Measurements from ENCODE around the gene TACSTD2. TPM values are rescaled to one million over a fixed set of nuclear protein-coding genes. Genes with fewer than 3 reads are reported as not detected.

Gene TACSTD2
- total RNA-seq, 1 donor from 2014 or later: 219 TPM

DNA sequence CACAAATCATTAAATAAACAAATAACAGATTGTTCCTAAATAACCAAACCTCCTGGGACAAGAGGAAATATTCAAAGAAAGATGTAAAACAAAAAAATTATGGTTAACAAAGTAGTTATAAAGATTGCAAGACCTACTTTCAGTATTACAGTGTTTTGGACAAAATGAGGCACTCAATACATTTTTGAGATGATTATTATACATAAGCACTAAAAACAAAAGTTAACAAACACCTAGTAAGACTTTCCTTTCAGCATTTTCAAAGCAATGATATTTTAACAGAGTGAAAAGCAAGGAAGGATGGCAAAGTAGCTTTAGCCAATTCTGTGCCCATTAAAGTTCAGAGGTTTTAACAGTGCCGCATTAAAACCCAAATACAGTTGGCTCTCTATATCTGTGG, 47.8 kb downstream of the TACSTD2 start:
- H3K4me3 ChIP-seq (ENCODE audit: low read depth, low read length): no peak overlapping the region
- TF ChIP-seq, protein P1, sequence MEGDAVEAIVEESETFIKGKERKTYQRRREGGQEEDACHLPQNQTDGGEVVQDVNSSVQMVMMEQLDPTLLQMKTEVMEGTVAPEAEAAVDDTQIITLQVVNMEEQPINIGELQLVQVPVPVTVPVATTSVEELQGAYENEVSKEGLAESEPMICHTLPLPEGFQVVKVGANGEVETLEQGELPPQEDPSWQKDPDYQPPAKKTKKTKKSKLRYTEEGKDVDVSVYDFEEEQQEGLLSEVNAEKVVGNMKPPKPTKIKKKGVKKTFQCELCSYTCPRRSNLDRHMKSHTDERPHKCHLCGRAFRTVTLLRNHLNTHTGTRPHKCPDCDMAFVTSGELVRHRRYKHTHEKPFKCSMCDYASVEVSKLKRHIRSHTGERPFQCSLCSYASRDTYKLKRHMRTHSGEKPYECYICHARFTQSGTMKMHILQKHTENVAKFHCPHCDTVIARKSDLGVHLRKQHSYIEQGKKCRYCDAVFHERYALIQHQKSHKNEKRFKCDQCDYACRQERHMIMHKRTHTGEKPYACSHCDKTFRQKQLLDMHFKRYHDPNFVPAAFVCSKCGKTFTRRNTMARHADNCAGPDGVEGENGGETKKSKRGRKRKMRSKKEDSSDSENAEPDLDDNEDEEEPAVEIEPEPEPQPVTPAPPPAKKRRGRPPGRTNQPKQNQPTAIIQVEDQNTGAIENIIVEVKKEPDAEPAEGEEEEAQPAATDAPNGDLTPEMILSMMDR (conservative IDR thresholded peaks at IDR 0.05; ENCODE audit: low read depth, low read length): no peak
- DNase-seq (ENCODE audit: low read depth): no peak

GRCh38 chr1:58528518-58528917, 48.5 kb downstream of the TACSTD2 start:
- no peak for DNase-seq (ENCODE audit: low read depth)
- no peak overlapping the region for H3K4me3 ChIP-seq (ENCODE audit: low read depth, low read length)
- TF ChIP-seq, protein P1 (conservative IDR thresholded peaks at IDR 0.05; ENCODE audit: low read depth, low read length): no peak

Other genes starting within 250 kb of the TACSTD2 start
- gene OMA1, start 30.5 kb downstream of the TACSTD2 start, total RNA-seq: 14.7 and 16.1 TPM in 2 replicates
- gene MYSM1, start 122.8 kb upstream of the TACSTD2 start, total RNA-seq: 5.9 and 6.3 TPM in 2 replicates
- gene JUN, start 206.8 kb upstream of the TACSTD2 start, total RNA-seq: 89.6 and 91.6 TPM in 2 replicates

Measured in epithelial cell of proximal tubule (primary cell).